Vagina (tissue), 2 donors: ENCODE data around the gene SLC25A19. TPM values are rescaled to one million over a fixed set of nuclear protein-coding genes. Genes with fewer than 3 reads are reported as not detected.

ENCODE experiments used
- DNase-seq, 2 donors: peaks; one replicate each; pipeline ENCODE4 v3.0.0-alpha.2; 2017; ENCODE audit errors: extremely low spot score in 2 of 2
- H3K27ac ChIP-seq: fragments of 200-600 bp; sonication (generic); one replicate; pipeline ENCODE4 v1.5.1; 2019
- H3K27me3 ChIP-seq: fragments of 200-600 bp; sonication (generic); one replicate; pipeline ENCODE4 v1.5.1; 2019
- H3K36me3 ChIP-seq, 2 donors: fragments of 200-600 bp; sonication (generic); one replicate each; pipeline ENCODE4 v1.5.1; 2017 to 2019
- H3K4me1 ChIP-seq: fragments of 200-600 bp; sonication (generic); one replicate; pipeline ENCODE4 v1.5.1; 2019
- H3K4me3 ChIP-seq, 2 donors: fragments of 200-600 bp; sonication (generic); 1 replicate in 1 of 2; 2 replicates in 1 of 2; pipeline ENCODE4 v1.5.1; 2016 to 2019
- H3K9me3 ChIP-seq: fragments of 200-600 bp; sonication (generic); one replicate; pipeline ENCODE4 v1.5.1; 2019
- CTCF ChIP-seq, 3 experiments: fragments of 450-650 bp in 2 of 3; fragments of 200-600 bp in 1 of 3; sonication (generic) in 1 of 3; IDR thresholded peaks; one replicate each; pipeline ENCODE4 v1.5.1; 2017 to 2019; ENCODE audit warnings: antibody characterized with exemption in 3 of 3, mild to moderate bottlenecking in 2 of 3, moderate library complexity in 2 of 3
- POLR2A ChIP-seq, 2 donors: fragments of 450-650 bp; IDR thresholded peaks; one replicate each; pipeline ENCODE4 v1.6.1; 2017; ENCODE audit warnings: antibody characterized with exemption in 2 of 2, mild to moderate bottlenecking in 2 of 2, moderate library complexity in 2 of 2
- POLR2AphosphoS5 ChIP-seq, 2 donors: sonication (generic); formaldehyde crosslinking; IDR thresholded peaks; one replicate each; pipeline ENCODE4 v1.9.0; 2017; ENCODE audit warnings: antibody characterized with exemption in 2 of 2, mild to moderate bottlenecking in 2 of 2, low read depth in 1 of 2; ENCODE audit not compliant: insufficient read depth in 1 of 2
- intact Hi-C: fragments of 100-400 bp; cut with DNase I; formaldehyde crosslinking; loops from one replicate; pipeline ENCODE4 v1.15.1; 2023
- total RNA-seq: library from RNA; depleted of rRNA; stranded (reverse); fragments of >200 nt; gene quantifications from one replicate; pipeline ENCODE4 v1.2.3, GENCODE V29; 2016

The SLC25A19 gene
- total RNA-seq, 1 donor from 2014 or later: 16.7 TPM

GRCh38 chr17:75327757-75328156 lies 38.5 kb upstream of the SLC25A19 start:
- H3K9me3 ChIP-seq: no peaks in the 10 kb centered on the region
- H3K27ac ChIP-seq: no peak overlapping the region
- intact Hi-C loops: no loop called here
- no peak overlapping the region for H3K4me3 ChIP-seq
- H3K36me3 ChIP-seq: peaks cover 0 to 12% of the 10 kb centered on the region in 2 donors
- H3K27me3 ChIP-seq: no peaks in the 10 kb centered on the region
- no peak for DNase-seq
- peaks cover 17% of the 10 kb centered on the region for H3K4me1 ChIP-seq
- TF ChIP-seq POLR2AphosphoS5 (IDR thresholded peaks at IDR 0.05; ENCODE audit: insufficient read depth in 1 of 2, low read depth in 1 of 2) (no peak), POLR2A (IDR thresholded peaks at IDR 0.05) (no peak), CTCF (IDR thresholded peaks at IDR 0.05) (no peak)

GRCh38 chr17:75326226-75326848 lies 37.1 kb upstream of the SLC25A19 start:
- no peak overlapping the region for H3K4me3 ChIP-seq
- H3K27ac ChIP-seq: no peak overlapping the region
- no peak for DNase-seq
- H3K4me1 ChIP-seq: peaks cover 17% of the 10 kb centered on the region
- H3K9me3 ChIP-seq: no peaks in the 10 kb centered on the region
- no peaks in the 10 kb centered on the region for H3K27me3 ChIP-seq
- intact Hi-C loops: no loop called here
- peaks cover 0 to 15% of the 10 kb centered on the region in 2 donors for H3K36me3 ChIP-seq
- TF ChIP-seq POLR2A (IDR thresholded peaks at IDR 0.05): no peak
- TF ChIP-seq CTCF (IDR thresholded peaks at IDR 0.05): no peak
- no peak for TF ChIP-seq POLR2AphosphoS5 (IDR thresholded peaks at IDR 0.05; ENCODE audit: insufficient read depth in 1 of 2, low read depth in 1 of 2)

DNA sequence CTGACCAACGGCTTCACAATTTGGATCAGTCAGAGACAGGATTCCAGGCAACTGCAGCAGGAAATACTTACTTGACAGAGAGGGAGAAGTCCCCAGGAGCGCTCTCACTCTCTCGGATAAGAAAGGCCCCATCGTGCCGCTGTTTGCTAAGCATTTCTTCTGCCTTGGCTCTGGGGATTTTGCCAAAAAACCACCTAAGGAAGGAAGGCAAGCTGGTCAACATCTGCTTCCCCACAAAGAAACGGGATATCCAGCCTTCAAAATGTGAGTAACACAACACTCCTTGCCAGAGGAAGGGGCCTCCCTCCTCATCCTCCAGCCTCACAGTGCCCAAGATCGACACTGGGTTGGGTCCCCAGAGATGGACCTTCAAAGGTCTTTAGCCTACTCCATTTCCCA lies 36.6 kb upstream of the SLC25A19 start:
- H3K36me3 ChIP-seq: peaks cover 0 to 20% of the 10 kb centered on the region in 2 donors
- DNase-seq: no peak
- no peak overlapping the region for H3K4me3 ChIP-seq
- TF ChIP-seq CTCF (IDR thresholded peaks at IDR 0.05) (no peak), POLR2A (IDR thresholded peaks at IDR 0.05) (no peak), POLR2AphosphoS5 (IDR thresholded peaks at IDR 0.05; ENCODE audit: insufficient read depth in 1 of 2, low read depth in 1 of 2) (no peak)
- H3K27me3 ChIP-seq: no peaks in the 10 kb centered on the region
- no peak overlapping the region for H3K27ac ChIP-seq
- H3K4me1 ChIP-seq: peaks cover 17% of the 10 kb centered on the region
- intact Hi-C loops: no loop called here
- H3K9me3 ChIP-seq: no peaks in the 10 kb centered on the region

DNA sequence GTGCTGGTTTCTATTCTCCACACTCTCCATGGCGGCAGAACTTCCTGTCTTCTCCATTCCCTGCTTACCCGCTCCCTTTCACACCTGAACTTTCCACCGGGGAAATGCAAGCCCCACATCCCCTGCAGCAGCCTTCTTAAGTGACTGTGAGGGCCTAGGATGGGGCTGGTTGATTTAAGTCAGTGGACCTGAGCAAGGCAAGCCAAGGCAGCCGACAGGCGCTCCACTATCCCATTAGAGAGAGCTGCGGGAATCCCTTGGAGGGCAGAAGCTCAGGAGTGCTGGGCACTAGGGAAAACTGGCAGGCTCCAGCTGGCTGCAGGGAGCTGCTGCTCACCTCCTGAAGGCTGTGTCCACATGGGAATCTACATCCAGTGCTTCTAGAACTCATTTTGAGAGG lies 36.1 kb upstream of the SLC25A19 start:
- DNase-seq: no peak
- TF ChIP-seq CTCF (IDR thresholded peaks at IDR 0.05) (no peak), POLR2A (IDR thresholded peaks at IDR 0.05) (no peak), POLR2AphosphoS5 (IDR thresholded peaks at IDR 0.05; ENCODE audit: insufficient read depth in 1 of 2, low read depth in 1 of 2) (no peak)
- H3K36me3 ChIP-seq: peaks cover 0 to 25% of the 10 kb centered on the region in 2 donors
- no peak overlapping the region for H3K4me3 ChIP-seq
- H3K27ac ChIP-seq: no peak overlapping the region
- H3K4me1 ChIP-seq: peaks cover 17% of the 10 kb centered on the region
- no peaks in the 10 kb centered on the region for H3K27me3 ChIP-seq
- H3K9me3 ChIP-seq: no peaks in the 10 kb centered on the region
- intact Hi-C loops: no loop called here

- Histone ChIP-seq H3K27ac (no peak overlapping the region), H3K9me3 (no peaks in the 10 kb centered on the region), H3K36me3 (peaks cover 0 to 39% of the 10 kb centered on the region in 2 donors), H3K4me3 (no peak overlapping the region), H3K27me3 (no peaks in the 10 kb centered on the region), H3K4me1 (peaks cover 8% of the 10 kb centered on the region)
- DNase-seq: no peak
- no peak for TF ChIP-seq POLR2AphosphoS5 (IDR thresholded peaks at IDR 0.05; ENCODE audit: insufficient read depth in 1 of 2, low read depth in 1 of 2)
- no peak for TF ChIP-seq CTCF (IDR thresholded peaks at IDR 0.05)
- TF ChIP-seq POLR2A (IDR thresholded peaks at IDR 0.05): no peak
- intact Hi-C loops: loop anchor here (5.0 kb wide), 1 partner anchor 91 kb away; no protein-coding TSS in a partner anchor
Observed at GRCh38 chr17:75321506-75321905, 32.3 kb upstream of the SLC25A19 start.
